ENCODE results near the gene PRKG2.

GRCh38 chr4:81199831-81200230 lies 15.2 kb downstream of the PRKG2 start:
- TF ChIP-seq CTCF (conservative IDR thresholded peaks at IDR 0.05; ENCODE audit: low read length) (no peak), EZH2phosphoT487 (IDR thresholded peaks at IDR 0.05; ENCODE audit: borderline replicate concordance) (no peak)

Measured in Loucy (cell line).